GM12878 (cell line): ENCODE results near the gene GPR17. TPM values are rescaled to one million over a fixed set of nuclear protein-coding genes. Genes with fewer than 3 reads are reported as not detected.

Experiments used
- ATAC-seq: fragments of 200-7000 bp; cut with Tn5 transposase; 3 replicates; pipeline ENCODE4 v1.9.1; 2020; ENCODE audit warnings: mild to moderate bottlenecking, moderate library complexity
- BruUV-seq: library from RNA; stranded (reverse); fragments of 400-500 nt; replicated peaks from 2 replicates; lab custom pipeline; 2021; lab: Mats Ljungman, UMichigan
- CTCF ChIA-PET: fragments of 300-600 bp; sonication (Branson Sonifier 250); formaldehyde crosslinking; extraction: SDS; loops from one replicate; lab custom pipeline; 2021; ENCODE audit warnings: inconsistent platforms; lab: Yijun Ruan, JAX
- POLR2A ChIA-PET: fragments of 350-600 bp; formaldehyde crosslinking; extraction: SDS; loops from one replicate; lab custom pipeline; 2021; ENCODE audit warnings: inconsistent platforms; lab: Charles Lee
- RAD21 ChIA-PET: fragments of 300-600 bp; sonication (Branson Sonifier 250); formaldehyde crosslinking; loops from one replicate; lab custom pipeline; 2023; ENCODE audit warnings: antibody characterized with exemption; ENCODE audit not compliant: unreplicated experiment; lab: Charles Lee
- SMC1A ChIA-PET: fragments of 300-600 bp; sonication (Branson Sonifier 250); formaldehyde crosslinking; loops from one replicate; lab custom pipeline; 2023; ENCODE audit not compliant: unreplicated experiment, uncharacterized antibody; lab: Charles Lee
- DNase-seq: peaks from one replicate; pipeline ENCODE4 v3.0.0-alpha.2; 2011; ENCODE audit warnings: low read depth, low spot score
- FAIRE-seq: peaks from 3 replicates; lab custom pipeline; 2011; peaks lifted over from hg19 to GRCh38; lab: Jason Lieb, UNC
- H2AFZ ChIP-seq: 2 replicates; pipeline ENCODE4 v1.6.0; 2011; ENCODE audit warnings: low read depth, low read length, control low read depth; ENCODE audit not compliant: control insufficient read depth
- H3K27ac ChIP-seq: 2 replicates; pipeline ENCODE4 v1.5.1; 2011; ENCODE audit warnings: control low read depth; ENCODE audit not compliant: control insufficient read depth, insufficient read depth
- H3K27me3 ChIP-seq, 2 experiments: replicated peaks in 1 of 2; 2 replicates each; pipeline versions ENCODE4 v1.6.0 to v1.6.1; 2011; ENCODE audit warnings: low read length in 1 of 2; ENCODE audit not compliant: control insufficient read depth in 2 of 2, insufficient read depth in 2 of 2
- H3K36me3 ChIP-seq, 2 experiments: 2 replicates each; pipeline ENCODE4 v1.5.1; 2011; ENCODE audit warnings: low read length in 1 of 2; ENCODE audit not compliant: control insufficient read depth in 2 of 2, insufficient read depth in 2 of 2
- H3K4me1 ChIP-seq: 2 replicates; pipeline ENCODE4 v1.6.1; 2011; ENCODE audit warnings: mild to moderate bottlenecking, low read length, moderate library complexity, mixed read lengths; ENCODE audit not compliant: control insufficient read depth, insufficient read depth
- H3K4me2 ChIP-seq: 2 replicates; pipeline ENCODE4 v1.6.0; 2011; ENCODE audit warnings: control low read depth; ENCODE audit not compliant: control insufficient read depth, insufficient read depth
- H3K4me3 ChIP-seq: fragments of 200-600 bp; sonication (generic); 2 replicates; pipeline ENCODE4 v1.5.1; 2016
- H3K79me2 ChIP-seq: 2 replicates; pipeline ENCODE4 v1.6.0; 2011; ENCODE audit warnings: low read length; ENCODE audit not compliant: control insufficient read depth, insufficient read depth
- H3K9ac ChIP-seq: 2 replicates; pipeline ENCODE4 v1.8.0; 2011; ENCODE audit warnings: low read length, control low read depth, mixed read lengths; ENCODE audit not compliant: control insufficient read depth, insufficient read depth
- H3K9me3 ChIP-seq: replicated peaks from 3 replicates; pipeline ENCODE4 v1.5.1; 2011; ENCODE audit warnings: mild to moderate bottlenecking, low read length; ENCODE audit not compliant: control insufficient read depth, insufficient read depth
- H4K20me1 ChIP-seq: 2 replicates; pipeline ENCODE4 v1.6.0; 2011; ENCODE audit not compliant: control insufficient read depth, insufficient read depth
- BCL11A ChIP-seq: IDR thresholded peaks from 2 replicates; pipeline ENCODE4 v1.6.1; 2011; ENCODE audit warnings: low read depth, low read length
- CBX3 ChIP-seq: fragments of 200-600 bp; sonication (generic); IDR thresholded peaks from 2 replicates; pipeline ENCODE4 v1.6.1; 2016; ENCODE audit warnings: low read depth, borderline replicate concordance
- ETV6 ChIP-seq, 2 experiments: fragments of 450-650 bp in 1 of 2; IDR thresholded peaks in 1 of 2; conservative IDR thresholded peaks in 1 of 2; 2 replicates each; pipeline ENCODE4 v1.6.1; 2014; ENCODE audit warnings: antibody characterized with exemption in 1 of 2, borderline replicate concordance in 1 of 2, low read depth in 1 of 2, mild to moderate bottlenecking in 1 of 2, moderate library complexity in 1 of 2
- EZH2 ChIP-seq: IDR thresholded peaks from 2 replicates; pipeline ENCODE4 v1.6.1; 2012; ENCODE audit warnings: low read depth, mild to moderate bottlenecking, control low read depth, inconsistent platforms, low read length, borderline replicate concordance; ENCODE audit not compliant: control insufficient read depth
- HDAC6 ChIP-seq: fragments of 200-600 bp; sonication (generic); IDR thresholded peaks from one replicate; pipeline ENCODE4 v1.8.0; 2017; ENCODE audit warnings: antibody characterized with exemption; ENCODE audit not compliant: unreplicated experiment
- MEF2A ChIP-seq: IDR thresholded peaks from 2 replicates; pipeline ENCODE4 v1.6.1; 2011; ENCODE audit warnings: low read depth, mild to moderate bottlenecking, low read length, moderate library complexity; ENCODE audit not compliant: insufficient read depth
- MTA3 ChIP-seq: IDR thresholded peaks from 2 replicates; pipeline ENCODE4 v1.6.1; 2012; ENCODE audit warnings: low read length, inconsistent platforms, borderline replicate concordance
- NR2C2 ChIP-seq: IDR thresholded peaks from 2 replicates; pipeline ENCODE4 v1.6.1; 2011; ENCODE audit warnings: borderline replicate concordance, low read depth; ENCODE audit not compliant: control insufficient read depth, insufficient read length
- NR2F1 ChIP-seq: fragments of 450-650 bp; conservative IDR thresholded peaks from 2 replicates; pipeline ENCODE4 v1.6.1; 2017; ENCODE audit warnings: mild to moderate bottlenecking
- RAD21 ChIP-seq: IDR thresholded peaks from 2 replicates; pipeline ENCODE4 v1.6.1; 2011; ENCODE audit warnings: mild to moderate bottlenecking, low read depth, low read length, moderate library complexity; ENCODE audit not compliant: insufficient read depth
- USF2 ChIP-seq: IDR thresholded peaks from 2 replicates; pipeline ENCODE4 v1.6.1; 2011; ENCODE audit warnings: low read depth, low read length, improper control_type of control experiment, borderline replicate concordance
- YBX1 ChIP-seq: fragments of 450-650 bp; IDR thresholded peaks from 2 replicates; pipeline ENCODE4 v1.6.1; 2016; ENCODE audit warnings: antibody characterized with exemption
- ZNF274 ChIP-seq: IDR thresholded peaks from one replicate; pipeline ENCODE4 v1.8.0; 2011; ENCODE audit not compliant: insufficient read length, insufficient read depth
- WGBS: methylation state at CpG from one replicate; pipeline ENCODE4 v1.1.6; 2016; ENCODE audit warnings: low lambda C conversion rate; ENCODE audit not compliant: insufficient replicate concordance, insufficient coverage; ENCODE audit errors: missing lambda C conversion rate; 5-methylcytosine and 5-hydroxymethylcytosine counted together
- in situ Hi-C: fragments of 300-500 bp; cut with MboI; formaldehyde crosslinking; loops from 9 replicates; pipeline ENCODE4 v1.14.3; 2018; ENCODE audit warnings: mixed read lengths
- intact Hi-C: fragments of 100-400 bp; cut with micrococcal nuclease; formaldehyde crosslinking; loops from one replicate; pipeline ENCODE4 v1.14.2; 2022; ENCODE audit not compliant: unreplicated experiment
- polyA plus RNA-seq, 11 experiments: library from polyadenylated mRNA; depleted of rRNA in 4 of 11; unstranded in 6 of 11; stranded (reverse) in 5 of 11; fragments of >200 nt; fragmentation: Nextera tagmentation in 4 of 11; fragmentation: Illumina TruSeq in 1 of 11; extraction: Ambion mirVana in 4 of 11; extraction: Trizol in 1 of 11; gene quantifications; 1 replicate in 1 of 11; 2 replicates in 10 of 11; pipeline versions ENCODE4 v1.2.1 to v1.2.3, GENCODE V29; 2011 to 2016; ENCODE audit warnings: inconsistent platforms in 2 of 11, missing spikeins in 2 of 11, low read depth in 1 of 11
- total RNA-seq, 4 experiments: library from RNA; depleted of rRNA in 3 of 4; stranded (reverse); fragments of >200 nt in 3 of 4; fragmentation: Illumina TruSeq in 1 of 4; extraction: Trizol in 1 of 4; gene quantifications; 2 replicates each; pipeline versions ENCODE4 v1.2.1 to v1.2.3, GENCODE V29; 2013 to 2021

The GPR17 gene
- total and polyA plus RNA-seq, 10 of the 15 experiments (the other 5 are each of a cell fraction or from before 2014, with no cell fraction given): not detected

- Histone ChIP-seq H4K20me1 (no peaks in the 10 kb centered on the region), H3K79me2 (no peaks in the 10 kb centered on the region), H3K27ac (no peak overlapping the region), H3K9ac (no peak overlapping the region), H3K9me3 (no peaks in the 10 kb centered on the region), H3K4me3 (no peak overlapping the region), H3K27me3 (no peaks in the 10 kb centered on the region), H3K4me1 (peaks cover 17% of the 10 kb centered on the region), H3K36me3 (no peaks in the 10 kb centered on the region), H3K4me2 (no peak overlapping the region), H2AFZ (no peak overlapping the region)
- intact Hi-C loops (loop anchor here (5.0 kb wide), 1 partner anchor 38 kb away; no protein-coding TSS in a partner anchor), in situ Hi-C loops (no loop called here)
- BruUV-seq: no TSS peak
- ChIA-PET SMC1A (no interaction called here), CTCF (interaction anchor here (0.8 kb wide), 1 partner anchor 43 kb away, joined by 3 read pairs; no protein-coding TSS in a partner anchor), RAD21 (no interaction called here), POLR2A (no interaction called here)
- TF ChIP-seq HDAC6: no peak
- TF ChIP-seq NR2F1: no peak
- WGBS: 61% methylated on average over 16 of the region's 17 CpGs
- no peak for FAIRE-seq
- DNase-seq: no peak
- no peak for ATAC-seq
These were observed 11.2 kb upstream of the GPR17 start for GRCh38 chr2:127634626-127635379.

GRCh38 chr2:127635380-127636237 lies 10.3 kb upstream of the GPR17 start:
- peaks cover 17% of the 10 kb centered on the region for H3K4me1 ChIP-seq
- WGBS: 67% methylated on average over 19 of the region's 19 CpGs
- DNase-seq (no peak), ATAC-seq (no peak), FAIRE-seq (no peak)
- H3K36me3 ChIP-seq: no peaks in the 10 kb centered on the region
- SMC1A ChIA-PET: no interaction called here
- H3K4me3 ChIP-seq: no peak overlapping the region
- H3K27me3 ChIP-seq: no peaks in the 10 kb centered on the region
- H3K27ac ChIP-seq: no peak overlapping the region
- H3K4me2 ChIP-seq: no peak overlapping the region
- H3K9ac ChIP-seq: no peak overlapping the region
- no peaks in the 10 kb centered on the region for H3K9me3 ChIP-seq
- H4K20me1 ChIP-seq: no peaks in the 10 kb centered on the region
- H3K79me2 ChIP-seq: no peaks in the 10 kb centered on the region
- H2AFZ ChIP-seq: no peak overlapping the region
- in situ Hi-C loops (no loop called here), intact Hi-C loops (loop anchor here (5.0 kb wide), 1 partner anchor 38 kb away; no protein-coding TSS in a partner anchor)
- POLR2A ChIA-PET: no interaction called here
- RAD21 ChIA-PET: no interaction called here
- no TSS peak for BruUV-seq
- CTCF ChIA-PET: no interaction called here
- TF ChIP-seq BCL11A: no peak
- TF ChIP-seq EZH2: no peak
- TF ChIP-seq CBX3: no peak
- TF ChIP-seq MEF2A: no peak
- no peak for TF ChIP-seq MTA3
- TF ChIP-seq RAD21: no peak
- TF ChIP-seq ZNF274: no peak
- TF ChIP-seq ETV6 (conservative IDR thresholded peaks at IDR 0.05 in 1 of 2, IDR thresholded peaks at IDR 0.05 in 1 of 2; ENCODE audit: borderline replicate concordance in 1 of 2, low read depth in 1 of 2): no peak
- TF ChIP-seq YBX1: no peak
- TF ChIP-seq USF2: no peak
- no peak for TF ChIP-seq NR2C2
